Adrenal gland (tissue), 5 donors: ENCODE results near the gene SFXN5.

Source experiments
- POLR2A ChIP-seq, 2 donors: fragments of 450-650 bp; IDR thresholded peaks; one replicate each; pipeline ENCODE4 v1.6.1; 2017; ENCODE audit warnings: antibody characterized with exemption in 2 of 2, mild to moderate bottlenecking in 2 of 2, moderate library complexity in 1 of 2
- TF ChIP-seq, protein P1 (sequence below), 6 experiments: fragments of 450-650 bp in 4 of 6; fragments of 200-600 bp in 2 of 6; sonication (generic) in 1 of 6; IDR thresholded peaks; 1 replicate in 5 of 6; 2 replicates in 1 of 6; pipeline versions ENCODE4 v1.5.1 to v1.8.0; 2016 to 2021; ENCODE audit warnings: antibody characterized with exemption in 6 of 6, mild to moderate bottlenecking in 2 of 6, moderate library complexity in 1 of 6
- donor health status: DM: no; HTN: no; CAD: no.

DNA sequence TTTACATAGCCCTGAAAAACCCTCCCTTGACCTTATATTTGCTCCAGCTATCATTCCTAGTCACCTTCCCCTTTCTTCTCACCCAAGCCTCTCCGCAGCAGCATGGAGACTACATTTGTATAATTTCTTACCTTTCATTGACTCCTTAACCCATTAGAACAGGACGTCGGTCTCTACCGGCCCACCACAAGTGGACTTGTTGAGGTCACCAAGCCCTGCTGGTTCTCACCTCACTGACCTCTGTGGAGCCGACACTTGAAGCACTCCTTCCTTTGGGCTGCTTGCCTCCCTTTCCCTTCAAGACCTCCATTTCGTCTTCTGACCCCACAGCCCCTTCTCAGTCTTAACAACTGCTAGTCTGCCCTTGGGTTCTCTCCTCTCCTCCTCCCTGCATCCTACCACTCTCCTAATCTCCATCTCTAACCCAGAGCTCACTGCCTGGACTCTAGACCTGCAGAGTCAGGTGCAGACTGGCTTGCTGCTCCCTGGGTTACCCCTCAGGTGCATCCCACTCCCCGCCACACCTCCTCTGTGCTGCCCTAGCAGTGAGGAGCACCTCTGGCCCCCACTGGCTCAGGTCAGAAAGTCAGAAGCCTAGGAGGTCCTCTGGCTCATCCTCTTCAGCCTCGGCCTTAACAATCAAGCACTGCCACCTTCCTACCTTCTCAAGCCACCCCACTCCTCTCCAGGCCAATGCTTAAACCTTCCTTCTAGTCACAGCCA is 5.3 kb upstream of the SFXN5 start:
- TF ChIP-seq, protein P1, sequence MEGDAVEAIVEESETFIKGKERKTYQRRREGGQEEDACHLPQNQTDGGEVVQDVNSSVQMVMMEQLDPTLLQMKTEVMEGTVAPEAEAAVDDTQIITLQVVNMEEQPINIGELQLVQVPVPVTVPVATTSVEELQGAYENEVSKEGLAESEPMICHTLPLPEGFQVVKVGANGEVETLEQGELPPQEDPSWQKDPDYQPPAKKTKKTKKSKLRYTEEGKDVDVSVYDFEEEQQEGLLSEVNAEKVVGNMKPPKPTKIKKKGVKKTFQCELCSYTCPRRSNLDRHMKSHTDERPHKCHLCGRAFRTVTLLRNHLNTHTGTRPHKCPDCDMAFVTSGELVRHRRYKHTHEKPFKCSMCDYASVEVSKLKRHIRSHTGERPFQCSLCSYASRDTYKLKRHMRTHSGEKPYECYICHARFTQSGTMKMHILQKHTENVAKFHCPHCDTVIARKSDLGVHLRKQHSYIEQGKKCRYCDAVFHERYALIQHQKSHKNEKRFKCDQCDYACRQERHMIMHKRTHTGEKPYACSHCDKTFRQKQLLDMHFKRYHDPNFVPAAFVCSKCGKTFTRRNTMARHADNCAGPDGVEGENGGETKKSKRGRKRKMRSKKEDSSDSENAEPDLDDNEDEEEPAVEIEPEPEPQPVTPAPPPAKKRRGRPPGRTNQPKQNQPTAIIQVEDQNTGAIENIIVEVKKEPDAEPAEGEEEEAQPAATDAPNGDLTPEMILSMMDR (IDR thresholded peaks at IDR 0.05): no peak
- TF ChIP-seq POLR2A (IDR thresholded peaks at IDR 0.05): no peak
